ENCODE results near the gene PCGF1. TPM values are rescaled to one million over a fixed set of nuclear protein-coding genes. Genes with fewer than 3 reads are reported as not detected.

The PCGF1 gene
- total and polyA plus RNA-seq, 9 of the 15 experiments (the other 6 are each of a cell fraction or from before 2014, with no cell fraction given): 20.3 to 45.7 (median 29.3) TPM

- TF ChIP-seq ARID4B (CRISPR knock-in tag; IDR thresholded peaks at IDR 0.05): 0 out of 2 replicates have a peak, but pooled peaks have one; percentile 66
- no peak for TF ChIP-seq ID3 (CRISPR knock-in tag; IDR thresholded peaks at IDR 0.05)
- no peak for TF ChIP-seq ID3 (tag; IDR thresholded peaks at IDR 0.05)
- TF ChIP-seq MIER1 (IDR thresholded peaks at IDR 0.05; ENCODE audit: low read depth): no peak
- TF ChIP-seq NCOA6 (IDR thresholded peaks at IDR 0.05): no peak
- TF ChIP-seq ATF6 (CRISPR knock-in tag; IDR thresholded peaks at IDR 0.05): no peak
- TF ChIP-seq SRSF1 (IDR thresholded peaks at IDR 0.05; ENCODE audit: low read depth, low read length): no peak; the same call in 1 of the 2 replicates
- TF ChIP-seq CREM (IDR thresholded peaks at IDR 0.05; ENCODE audit: low read depth): peak; percentile 93
- TF ChIP-seq ZBTB33 (CRISPR knock-in tag; IDR thresholded peaks at IDR 0.05): no peak
- TF ChIP-seq ZBTB26 (CRISPR knock-in tag; IDR thresholded peaks at IDR 0.05): no peak
- no peak for TF ChIP-seq PRPF4 (IDR thresholded peaks at IDR 0.05; ENCODE audit: insufficient read depth, low read depth, low read length, poor library complexity, severe bottlenecking)
- TF ChIP-seq SIN3B (IDR thresholded peaks at IDR 0.05; ENCODE audit: low read depth): peak; percentile 96
- no peak for TF ChIP-seq ETV6 (IDR thresholded peaks at IDR 0.05; ENCODE audit: borderline replicate concordance in 1 of 2, low read depth in 2 of 2, low read length in 1 of 2)
- no peak for TF ChIP-seq ETV6 (CRISPR knock-in tag; IDR thresholded peaks at IDR 0.05; ENCODE audit: borderline replicate concordance)
- TF ChIP-seq ZFP30 (CRISPR knock-in tag; IDR thresholded peaks at IDR 0.05; ENCODE audit: borderline replicate concordance): no peak
- no peak for TF ChIP-seq CAMTA2 (CRISPR knock-in tag; conservative IDR thresholded peaks at IDR 0.05)
- peak; percentile 76; the same call in 1 of the 2 replicates for TF ChIP-seq DIDO1 (tag; IDR thresholded peaks at IDR 0.05; ENCODE audit: low read depth)
These were observed 22.1 kb upstream of the PCGF1 start, which contains the start of the genes AUP1 and HTRA2 (continued) for GRCh38 chr2:74529357-74530238.

Data from K562 (cell line).